ENCODE measurements around the gene SVIL.

GRCh38 chr10:29628912-29629526 is 5.8 kb downstream of the SVIL start:
- TF ChIP-seq CTCF (IDR thresholded peaks at IDR 0.05 in 4 of 5, conservative IDR thresholded peaks at IDR 0.05 in 1 of 5) (no peak), POLR2A (IDR thresholded peaks at IDR 0.05) (peak; percentile 72 to 85)
